Keratinocyte (primary cell): ENCODE data around the gene MRPL12. TPM values are rescaled to one million over a fixed set of nuclear protein-coding genes. Genes with fewer than 3 reads are reported as not detected.

Experiments used
- DNase-seq: peaks from one replicate; pipeline ENCODE4 v3.0.0-alpha.2; 2011; ENCODE audit warnings: low read depth, missing footprints, low spot score
- FAIRE-seq: peaks from 2 replicates; lab custom pipeline; 2011; peaks lifted over from hg19 to GRCh38; lab: Jason Lieb, UNC
- H2AFZ ChIP-seq: 2 replicates; pipeline ENCODE4 v1.6.0; 2012; ENCODE audit warnings: low read length, control low read depth, inconsistent platforms; ENCODE audit not compliant: control insufficient read depth
- H3K27ac ChIP-seq: 2 replicates; pipeline ENCODE4 v1.5.1; 2011; ENCODE audit warnings: low read length; ENCODE audit not compliant: control insufficient read depth, insufficient read depth
- H3K27me3 ChIP-seq: 3 replicates; pipeline ENCODE4 v1.6.0; 2011; ENCODE audit warnings: low read length; ENCODE audit not compliant: control insufficient read depth, insufficient read depth; ENCODE audit errors: extremely low read depth
- H3K36me3 ChIP-seq, 2 experiments: 2 replicates in 1 of 2; 3 replicates in 1 of 2; pipeline ENCODE4 v1.5.1; 2011; ENCODE audit warnings: low read length in 2 of 2, mild to moderate bottlenecking in 1 of 2; ENCODE audit not compliant: control insufficient read depth in 2 of 2, insufficient read depth in 2 of 2; ENCODE audit errors: extremely low read depth in 1 of 2
- H3K4me1 ChIP-seq: 3 replicates; pipeline ENCODE4 v1.5.1; 2011; ENCODE audit warnings: low read length; ENCODE audit not compliant: control insufficient read depth, insufficient read depth; ENCODE audit errors: extremely low read depth
- H3K4me2 ChIP-seq: 3 replicates; pipeline ENCODE4 v1.6.0; 2011; ENCODE audit warnings: low read depth, low read length; ENCODE audit not compliant: control insufficient read depth, insufficient read depth; ENCODE audit errors: extremely low read depth
- H3K4me3 ChIP-seq, 3 experiments: fragments of 200-600 bp in 1 of 3; sonication (generic) in 1 of 3; 2 replicates in 2 of 3; 3 replicates in 1 of 3; pipeline ENCODE4 v1.5.1; 2011 to 2016; ENCODE audit warnings: low read length in 3 of 3, mild to moderate bottlenecking in 3 of 3, control low read depth in 2 of 3, inconsistent platforms in 1 of 3, low read depth in 1 of 3, mixed read lengths in 1 of 3, mixed run types in 1 of 3, moderate library complexity in 1 of 3; ENCODE audit not compliant: control insufficient read depth in 2 of 3, insufficient read depth in 2 of 3; ENCODE audit errors: extremely low read depth in 1 of 3
- H3K79me2 ChIP-seq: 2 replicates; pipeline ENCODE4 v1.6.0; 2012; ENCODE audit warnings: low read length; ENCODE audit not compliant: control insufficient read depth, insufficient read depth
- H3K9ac ChIP-seq: 3 replicates; pipeline ENCODE4 v1.6.0; 2011; ENCODE audit warnings: low read length; ENCODE audit not compliant: control insufficient read depth, insufficient read depth; ENCODE audit errors: extremely low read depth
- H3K9me1 ChIP-seq: 3 replicates; pipeline ENCODE4 v1.6.0; 2011; ENCODE audit warnings: low read length; ENCODE audit not compliant: control insufficient read depth, insufficient read depth; ENCODE audit errors: extremely low read depth
- H3K9me3 ChIP-seq: 2 replicates; pipeline ENCODE4 v1.5.1; 2012; ENCODE audit warnings: low read depth, low read length; ENCODE audit not compliant: control insufficient read depth
- H4K20me1 ChIP-seq: 3 replicates; pipeline ENCODE4 v1.6.0; 2011; ENCODE audit warnings: low read length; ENCODE audit not compliant: control insufficient read depth, insufficient read depth; ENCODE audit errors: extremely low read depth
- EZH2 ChIP-seq: IDR thresholded peaks from one replicate; pipeline ENCODE4 v1.6.1; 2012; ENCODE audit warnings: inconsistent platforms, mild to moderate bottlenecking, low read length, moderate library complexity
- dilution Hi-C: fragments of 300-500 bp; cut with MboI; formaldehyde crosslinking; loops from one replicate; pipeline ENCODE4 v1.7.0; 2020; ENCODE audit warnings: low sequenced_read_pairs; ENCODE audit not compliant: extremely low pct_ligation_motif_present
- polyA plus RNA-seq, 5 experiments: library from polyadenylated mRNA; depleted of rRNA in 3 of 5; stranded (reverse) in 3 of 5; stranded (forward) in 1 of 5; unstranded in 1 of 5; fragments of >200 nt; gene quantifications; 1 replicate in 1 of 5; 2 replicates in 3 of 5; 3 replicates in 1 of 5; pipeline versions ENCODE4 v1.2.1 to v1.2.3, GENCODE V29; 2011 to 2012; ENCODE audit warnings: missing spikeins in 2 of 5, low read depth in 1 of 5, low replicate concordance in 1 of 5
- TF ChIP-seq, protein P1 (sequence below), 3 experiments: IDR thresholded peaks in 1 of 3; conservative IDR thresholded peaks in 1 of 3; optimal IDR thresholded peaks in 1 of 3; 2 replicates in 2 of 3; 3 replicates in 1 of 3; pipeline versions ENCODE3 to v1.5.1; 2011; ENCODE audit warnings: low read length in 3 of 3, mild to moderate bottlenecking in 3 of 3, moderate library complexity in 2 of 3, control low read depth in 1 of 3, inconsistent platforms in 1 of 3; ENCODE audit not compliant: insufficient read depth in 2 of 3; ENCODE audit errors: extremely low read depth in 1 of 3

MRPL12 gene
- polyA plus RNA-seq, 1 donor (not counting 4 experiments of a cell fraction or from before 2014, with no cell fraction given): 78.5 TPM

DNA sequence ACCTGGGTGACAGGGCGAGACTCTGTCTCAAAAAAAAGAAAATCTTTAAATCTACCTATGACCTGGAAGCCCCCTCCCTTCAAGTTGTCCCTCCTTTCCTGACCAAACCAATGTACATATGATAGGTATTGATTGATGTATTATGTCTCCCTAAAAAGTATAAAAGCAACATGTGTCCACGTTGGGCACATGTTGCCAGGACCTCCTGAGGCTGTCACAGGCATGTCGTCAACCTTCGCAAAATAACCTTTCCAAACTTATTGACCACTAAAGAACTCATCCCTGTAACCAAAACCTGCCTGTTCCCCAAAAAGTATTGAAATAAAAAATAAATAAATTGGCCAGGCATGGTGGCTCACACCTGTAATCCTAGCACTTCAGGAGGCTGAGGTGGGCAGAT is 41.2 kb upstream of the MRPL12 start:
- Histone ChIP-seq H3K4me3 (no peak overlapping the region), H3K36me3 (peaks cover 8 to 12% of the 10 kb centered on the region in 2 experiments), H3K9me3 (no peaks in the 10 kb centered on the region), H3K4me1 (peaks cover 18% of the 10 kb centered on the region), H3K79me2 (peaks cover 21% of the 10 kb centered on the region), H3K27ac (no peak overlapping the region), H3K9me1 (no peaks in the 10 kb centered on the region), H4K20me1 (no peaks in the 10 kb centered on the region), H3K27me3 (no peaks in the 10 kb centered on the region), H3K4me2 (no peak overlapping the region), H2AFZ (no peak overlapping the region), H3K9ac (no peak overlapping the region)
- no peak for FAIRE-seq
- DNase-seq: no peak
- dilution Hi-C loops: no loop called here
- TF ChIP-seq, protein P1, sequence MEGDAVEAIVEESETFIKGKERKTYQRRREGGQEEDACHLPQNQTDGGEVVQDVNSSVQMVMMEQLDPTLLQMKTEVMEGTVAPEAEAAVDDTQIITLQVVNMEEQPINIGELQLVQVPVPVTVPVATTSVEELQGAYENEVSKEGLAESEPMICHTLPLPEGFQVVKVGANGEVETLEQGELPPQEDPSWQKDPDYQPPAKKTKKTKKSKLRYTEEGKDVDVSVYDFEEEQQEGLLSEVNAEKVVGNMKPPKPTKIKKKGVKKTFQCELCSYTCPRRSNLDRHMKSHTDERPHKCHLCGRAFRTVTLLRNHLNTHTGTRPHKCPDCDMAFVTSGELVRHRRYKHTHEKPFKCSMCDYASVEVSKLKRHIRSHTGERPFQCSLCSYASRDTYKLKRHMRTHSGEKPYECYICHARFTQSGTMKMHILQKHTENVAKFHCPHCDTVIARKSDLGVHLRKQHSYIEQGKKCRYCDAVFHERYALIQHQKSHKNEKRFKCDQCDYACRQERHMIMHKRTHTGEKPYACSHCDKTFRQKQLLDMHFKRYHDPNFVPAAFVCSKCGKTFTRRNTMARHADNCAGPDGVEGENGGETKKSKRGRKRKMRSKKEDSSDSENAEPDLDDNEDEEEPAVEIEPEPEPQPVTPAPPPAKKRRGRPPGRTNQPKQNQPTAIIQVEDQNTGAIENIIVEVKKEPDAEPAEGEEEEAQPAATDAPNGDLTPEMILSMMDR (optimal IDR thresholded peaks at IDR 0.05 in 1 of 3, IDR thresholded peaks at IDR 0.05 in 1 of 3, conservative IDR thresholded peaks at IDR 0.05 in 1 of 3; ENCODE audit: extremely low read depth in 1 of 3, insufficient read depth in 2 of 3, low read length in 3 of 3): no peak
- TF ChIP-seq EZH2: no peak

DNA sequence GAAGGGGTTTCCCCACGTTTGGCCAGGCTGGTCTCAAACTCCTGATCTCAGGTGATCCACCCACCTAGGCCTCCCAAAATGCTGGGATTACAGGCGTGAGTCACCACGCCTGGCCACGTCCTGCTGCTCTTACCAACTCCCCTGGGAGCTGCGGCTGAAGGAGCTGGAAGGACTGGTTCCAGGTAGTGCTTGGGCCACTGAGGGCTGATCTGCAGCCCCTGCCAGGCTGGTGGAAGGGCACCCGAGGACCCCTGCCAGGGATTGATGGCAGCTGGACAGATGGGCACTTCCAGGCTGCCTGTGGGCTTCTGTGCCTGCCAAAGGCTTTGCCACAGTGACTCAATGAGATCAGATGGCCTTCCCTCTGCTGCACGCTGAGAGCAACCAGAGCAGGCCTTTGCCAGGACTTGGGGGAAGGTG is 39.1 kb upstream of the MRPL12 start:
- dilution Hi-C loops: no loop called here
- Histone ChIP-seq H3K9ac (no peak overlapping the region), H2AFZ (no peak overlapping the region), H3K4me1 (peaks cover 27% of the 10 kb centered on the region), H4K20me1 (no peaks in the 10 kb centered on the region), H3K4me2 (no peak overlapping the region), H3K9me3 (no peaks in the 10 kb centered on the region), H3K27ac (no peak overlapping the region), H3K79me2 (peaks cover 34% of the 10 kb centered on the region), H3K4me3 (no peak overlapping the region), H3K36me3 (peaks cover 9 to 17% of the 10 kb centered on the region in 2 experiments), H3K9me1 (no peaks in the 10 kb centered on the region), H3K27me3 (no peaks in the 10 kb centered on the region)
- DNase-seq (no peak), FAIRE-seq (no peak)
- TF ChIP-seq EZH2: no peak
- TF ChIP-seq, protein P1 (optimal IDR thresholded peaks at IDR 0.05 in 1 of 3, IDR thresholded peaks at IDR 0.05 in 1 of 3, conservative IDR thresholded peaks at IDR 0.05 in 1 of 3; ENCODE audit: extremely low read depth in 1 of 3, insufficient read depth in 2 of 3, low read length in 3 of 3): no peak
